ENCODE measurements around the gene PKNOX2.

GRCh38 chr11:125226031-125226430, 61.5 kb downstream of the PKNOX2 start:
- TF ChIP-seq, protein P1, sequence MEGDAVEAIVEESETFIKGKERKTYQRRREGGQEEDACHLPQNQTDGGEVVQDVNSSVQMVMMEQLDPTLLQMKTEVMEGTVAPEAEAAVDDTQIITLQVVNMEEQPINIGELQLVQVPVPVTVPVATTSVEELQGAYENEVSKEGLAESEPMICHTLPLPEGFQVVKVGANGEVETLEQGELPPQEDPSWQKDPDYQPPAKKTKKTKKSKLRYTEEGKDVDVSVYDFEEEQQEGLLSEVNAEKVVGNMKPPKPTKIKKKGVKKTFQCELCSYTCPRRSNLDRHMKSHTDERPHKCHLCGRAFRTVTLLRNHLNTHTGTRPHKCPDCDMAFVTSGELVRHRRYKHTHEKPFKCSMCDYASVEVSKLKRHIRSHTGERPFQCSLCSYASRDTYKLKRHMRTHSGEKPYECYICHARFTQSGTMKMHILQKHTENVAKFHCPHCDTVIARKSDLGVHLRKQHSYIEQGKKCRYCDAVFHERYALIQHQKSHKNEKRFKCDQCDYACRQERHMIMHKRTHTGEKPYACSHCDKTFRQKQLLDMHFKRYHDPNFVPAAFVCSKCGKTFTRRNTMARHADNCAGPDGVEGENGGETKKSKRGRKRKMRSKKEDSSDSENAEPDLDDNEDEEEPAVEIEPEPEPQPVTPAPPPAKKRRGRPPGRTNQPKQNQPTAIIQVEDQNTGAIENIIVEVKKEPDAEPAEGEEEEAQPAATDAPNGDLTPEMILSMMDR (IDR thresholded peaks at IDR 0.05; ENCODE audit: insufficient read depth, low read length), result no peak
- TF ChIP-seq POLR2AphosphoS5 (IDR thresholded peaks at IDR 0.05; ENCODE audit: low read depth), result no peak
